Measurements from ENCODE around the gene AMPD3.
"Not testable (repeated sequence)": the region's sequence is repeated elsewhere in the genome, so short reads cannot be mapped to it uniquely, and the experiment has no call there.

AMPD3 gene

GRCh38 chr11:10436224-10436623 is 18.8 kb upstream of the AMPD3 start:
- FAIRE-seq: peak; percentile 14
- DNase-seq (ENCODE audit: insufficient read length, low spot score): no peak

DNA sequence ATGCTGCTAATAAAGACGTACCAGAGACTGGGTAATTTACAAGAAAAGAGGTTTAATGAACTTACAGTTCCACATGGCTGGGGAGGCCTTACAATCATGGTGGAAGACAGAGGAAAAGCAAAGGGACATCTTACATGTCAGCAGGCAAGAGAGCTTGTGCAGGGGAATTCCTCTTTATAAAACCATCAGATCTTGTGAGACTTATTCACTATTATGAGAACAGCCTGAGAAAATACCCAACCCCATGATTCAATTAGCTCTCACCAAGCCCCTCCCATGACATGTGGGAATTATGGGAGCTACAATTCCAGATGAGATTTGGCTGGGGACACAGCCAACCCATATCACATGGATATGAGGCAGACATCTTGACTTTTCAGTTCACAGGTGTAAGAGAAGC is 18.4 kb upstream of the AMPD3 start:
- DNase-seq (ENCODE audit: insufficient read length, low spot score); FAIRE-seq: not testable (repeated sequence)

- DNase-seq (ENCODE audit: insufficient read length, low spot score): no peak
- FAIRE-seq: no peak
These were observed 16.6 kb upstream of the AMPD3 start for GRCh38 chr11:10438458-10438857.

DNA sequence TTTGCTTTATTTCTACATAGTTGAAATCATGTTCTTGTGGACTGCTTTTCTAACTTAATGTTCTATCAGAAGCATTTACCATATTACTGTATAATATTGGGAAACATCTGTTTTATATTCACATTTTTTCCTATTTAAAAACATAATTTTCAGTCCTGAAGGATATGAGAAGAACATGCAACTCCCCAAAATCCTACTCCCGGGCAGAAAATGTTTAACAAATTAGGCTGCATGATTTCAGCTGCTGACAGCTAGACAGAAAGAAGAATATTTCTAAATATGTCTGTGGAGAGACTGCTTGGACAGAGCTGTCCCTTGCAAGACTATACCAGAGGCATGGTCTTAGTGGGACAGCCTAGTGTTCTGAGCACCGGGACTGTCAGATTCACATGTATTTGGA is 15.7 kb upstream of the AMPD3 start:
- no peak for FAIRE-seq
- DNase-seq (ENCODE audit: insufficient read length, low spot score): no peak

DNA sequence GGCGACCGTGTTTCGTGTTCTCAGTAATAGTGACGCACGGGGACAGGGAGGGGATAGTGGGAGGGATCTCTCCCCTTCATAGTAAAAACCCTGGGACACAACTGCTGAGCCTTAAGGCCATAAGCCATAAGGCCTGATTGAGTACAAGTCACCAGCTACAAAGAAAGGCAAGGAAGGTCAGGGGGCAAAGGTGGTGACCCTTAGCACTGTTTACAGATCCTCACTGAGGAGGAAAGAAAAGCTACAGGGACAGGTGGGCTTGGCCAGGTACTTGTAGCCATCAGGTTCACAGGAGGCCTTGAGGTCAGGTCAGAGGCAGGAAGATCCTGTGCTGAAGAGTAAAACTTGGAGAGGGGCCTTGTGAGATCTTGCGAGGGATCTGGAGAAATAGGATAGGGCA is 15.1 kb upstream of the AMPD3 start:
- DNase-seq (ENCODE audit: insufficient read length, low spot score) (no peak), FAIRE-seq (no peak)

DNA sequence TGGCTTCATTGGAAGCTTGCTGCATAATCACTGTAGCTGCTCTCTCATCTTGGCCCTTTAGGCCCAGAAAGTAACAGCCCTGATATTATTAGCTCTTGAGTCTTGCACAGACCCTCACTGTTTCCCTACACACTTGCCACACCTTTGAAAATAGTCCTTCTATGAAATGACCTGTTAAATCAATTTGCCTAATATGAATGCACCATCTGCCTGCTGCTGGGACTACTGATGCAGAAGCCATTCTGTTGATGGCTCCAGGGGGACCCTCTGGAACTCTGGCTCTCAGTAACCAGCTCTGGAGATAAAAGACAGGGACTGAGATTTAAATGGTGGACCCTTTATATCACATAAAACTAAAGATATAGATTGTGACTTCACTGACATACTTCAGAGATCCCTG is 14.7 kb upstream of the AMPD3 start:
- DNase-seq (ENCODE audit: insufficient read length, low spot score) (no peak), FAIRE-seq (no peak)

DNA sequence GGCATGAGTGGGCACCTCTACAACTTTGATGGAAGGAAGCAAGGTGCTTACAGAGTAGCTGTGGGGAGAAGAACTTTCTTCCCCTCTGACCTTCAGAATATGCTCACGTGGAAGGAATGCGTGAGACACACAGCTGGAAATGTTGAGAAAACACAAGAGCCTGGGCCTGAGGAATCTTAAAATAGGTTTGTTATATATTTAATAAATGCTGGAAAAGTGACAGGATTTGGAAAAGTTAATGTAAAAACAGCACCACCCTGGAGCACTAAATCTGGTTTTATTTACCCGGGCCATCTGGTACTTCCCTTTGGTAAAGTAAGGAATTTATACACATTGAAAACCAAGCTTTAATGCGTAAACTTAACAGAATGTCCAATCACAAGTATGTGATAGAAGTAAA is 14.0 kb upstream of the AMPD3 start:
- DNase-seq (ENCODE audit: insufficient read length, low spot score) (no peak), FAIRE-seq (no peak)

- peak; percentile 53 for DNase-seq (ENCODE audit: insufficient read length, low spot score)
- peak; percentile 94 for FAIRE-seq
These were observed 13.2 kb upstream of the AMPD3 start for GRCh38 chr11:10441652-10442503.

DNA sequence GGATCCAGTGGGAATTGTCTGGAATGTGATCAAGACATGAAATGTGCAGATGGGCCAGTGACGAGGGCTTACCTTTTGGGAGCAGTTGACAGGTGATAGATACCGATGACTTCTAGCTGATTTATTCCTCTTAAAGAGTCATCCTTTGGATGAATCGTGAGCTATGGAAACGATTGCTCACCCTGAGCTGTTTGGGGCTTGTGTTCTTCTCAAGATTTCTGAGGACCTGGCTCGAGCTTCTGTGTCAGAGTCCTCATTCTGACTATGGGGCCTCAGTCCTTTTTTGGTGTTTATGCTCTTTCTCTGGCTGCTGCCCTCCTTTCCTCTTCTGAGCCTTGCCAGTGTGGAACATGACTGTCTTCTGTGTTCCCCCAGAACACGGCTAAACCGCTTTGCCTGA is 11.9 kb upstream of the AMPD3 start:
- FAIRE-seq (no peak), DNase-seq (ENCODE audit: insufficient read length, low spot score) (no peak)

GRCh38 chr11:10443721-10444235 is 11.3 kb upstream of the AMPD3 start:
- DNase-seq (ENCODE audit: insufficient read length, low spot score) (no peak), FAIRE-seq (no peak)

DNA sequence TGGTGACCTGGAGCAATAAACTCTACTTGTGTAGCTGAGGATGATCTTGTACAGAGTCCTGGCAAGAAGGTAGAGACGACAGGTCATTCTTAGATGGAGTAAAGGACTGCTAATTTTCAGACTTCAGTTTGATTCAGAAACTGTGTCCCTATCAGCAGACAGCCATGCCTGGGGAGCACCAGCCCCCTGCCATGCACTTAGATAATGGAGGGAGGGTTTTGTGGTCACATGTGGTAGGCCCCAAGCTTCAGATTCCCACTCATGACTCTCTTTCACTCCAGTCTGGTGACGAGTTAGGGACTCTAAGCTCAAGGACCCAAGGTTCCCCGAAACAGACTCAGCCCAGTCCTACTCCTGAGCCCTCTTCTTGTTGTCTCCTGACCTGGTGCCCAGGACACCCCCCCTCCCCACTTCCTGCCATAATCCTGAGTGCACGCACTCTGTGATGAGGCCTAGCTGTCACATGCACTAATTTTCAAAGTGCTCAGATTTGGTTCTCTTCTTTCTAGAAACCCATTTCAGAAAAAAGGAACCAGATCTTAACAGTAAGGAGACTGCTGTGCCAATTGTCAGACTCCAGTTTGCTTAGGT is 10.2 kb upstream of the AMPD3 start:
- FAIRE-seq: no peak
- no peak for DNase-seq (ENCODE audit: insufficient read length, low spot score)

DNA sequence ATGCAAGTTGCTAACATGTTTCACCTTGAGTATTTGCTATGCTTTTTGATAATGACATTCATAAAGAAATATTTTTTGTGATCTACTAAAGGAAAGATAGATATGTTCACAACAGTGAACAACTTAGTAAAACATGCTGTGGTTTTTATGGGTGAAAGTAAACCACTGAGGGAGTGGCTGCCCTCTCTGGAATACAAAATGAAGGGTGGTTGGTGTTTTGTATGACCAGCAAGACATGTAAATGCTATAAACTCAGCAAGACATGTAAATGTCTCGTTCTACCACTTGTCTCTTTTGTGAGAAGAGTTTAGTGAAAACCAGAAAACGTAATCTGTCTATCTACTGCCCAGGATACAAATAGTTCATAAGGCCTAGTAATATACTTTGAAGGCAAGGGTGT is 7.6 kb upstream of the AMPD3 start:
- no peak for FAIRE-seq
- no peak for DNase-seq (ENCODE audit: insufficient read length, low spot score)

DNA sequence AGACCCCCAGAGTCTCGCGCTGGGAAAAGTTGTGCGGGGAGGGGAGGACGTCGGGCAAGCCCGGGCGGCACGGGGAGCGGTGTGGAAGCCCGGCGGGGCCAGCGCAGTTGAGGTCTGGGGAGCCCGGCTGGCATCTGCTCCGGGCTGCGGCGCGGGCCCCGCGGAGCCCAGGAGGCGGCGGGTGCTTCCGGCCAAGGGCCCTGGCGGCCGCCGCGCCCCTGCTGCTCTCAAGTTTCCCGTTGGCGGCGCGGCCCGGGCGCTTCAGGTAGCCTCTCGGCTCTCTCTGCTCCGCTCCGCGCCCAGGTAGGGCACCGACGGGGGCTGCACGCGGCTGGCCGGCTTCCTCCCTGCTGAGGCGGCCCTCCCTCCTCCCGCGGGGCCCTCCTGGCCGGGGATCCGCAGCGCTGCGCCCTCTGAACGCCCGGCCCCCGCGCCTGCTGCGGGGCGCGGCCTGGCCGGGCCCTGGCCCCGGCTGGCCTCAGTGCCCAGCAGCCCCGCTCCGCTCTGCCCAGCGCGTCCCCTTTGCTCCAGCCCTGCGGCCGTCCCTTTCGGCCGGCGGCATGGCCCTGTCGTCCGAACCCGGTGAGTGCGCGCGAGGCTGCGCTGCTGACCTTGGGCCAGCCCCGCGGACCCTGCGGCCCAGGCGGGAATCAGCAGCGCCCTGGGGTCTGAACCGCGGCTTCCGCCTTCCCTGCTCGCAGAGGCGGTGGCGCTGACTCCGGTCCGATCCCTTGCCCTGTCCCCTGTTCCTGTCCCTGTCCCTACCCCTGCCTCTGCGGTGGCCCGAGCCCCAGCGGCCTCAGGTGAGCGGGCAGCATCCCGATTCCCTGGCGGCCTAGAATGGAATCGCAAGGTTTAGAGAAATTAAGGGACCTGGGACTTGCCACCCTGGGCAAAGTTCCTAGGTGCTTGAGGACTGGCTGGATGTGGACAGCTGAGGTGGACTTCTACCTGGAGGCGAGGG is 4.3 kb upstream of the AMPD3 start:
- peak; percentile 8 for FAIRE-seq

GRCh38 chr11:10451426-10452116 is 3.5 kb upstream of the AMPD3 start:
- DNase-seq (ENCODE audit: insufficient read length, low spot score) (peak; percentile 29), FAIRE-seq (no peak)

More for the DNA sequence above, 4.3 kb upstream of the AMPD3 start:
- peak; percentile 37 for DNase-seq (ENCODE audit: insufficient read length, low spot score)

GRCh38 chr11:10452211-10452767 is 2.8 kb upstream of the AMPD3 start:
- no peak for DNase-seq (ENCODE audit: insufficient read length, low spot score)
- FAIRE-seq: no peak

GRCh38 chr11:10453261-10453660 is 1.8 kb upstream of the AMPD3 start:
- DNase-seq (ENCODE audit: insufficient read length, low spot score) (no peak), FAIRE-seq (no peak)

DNA sequence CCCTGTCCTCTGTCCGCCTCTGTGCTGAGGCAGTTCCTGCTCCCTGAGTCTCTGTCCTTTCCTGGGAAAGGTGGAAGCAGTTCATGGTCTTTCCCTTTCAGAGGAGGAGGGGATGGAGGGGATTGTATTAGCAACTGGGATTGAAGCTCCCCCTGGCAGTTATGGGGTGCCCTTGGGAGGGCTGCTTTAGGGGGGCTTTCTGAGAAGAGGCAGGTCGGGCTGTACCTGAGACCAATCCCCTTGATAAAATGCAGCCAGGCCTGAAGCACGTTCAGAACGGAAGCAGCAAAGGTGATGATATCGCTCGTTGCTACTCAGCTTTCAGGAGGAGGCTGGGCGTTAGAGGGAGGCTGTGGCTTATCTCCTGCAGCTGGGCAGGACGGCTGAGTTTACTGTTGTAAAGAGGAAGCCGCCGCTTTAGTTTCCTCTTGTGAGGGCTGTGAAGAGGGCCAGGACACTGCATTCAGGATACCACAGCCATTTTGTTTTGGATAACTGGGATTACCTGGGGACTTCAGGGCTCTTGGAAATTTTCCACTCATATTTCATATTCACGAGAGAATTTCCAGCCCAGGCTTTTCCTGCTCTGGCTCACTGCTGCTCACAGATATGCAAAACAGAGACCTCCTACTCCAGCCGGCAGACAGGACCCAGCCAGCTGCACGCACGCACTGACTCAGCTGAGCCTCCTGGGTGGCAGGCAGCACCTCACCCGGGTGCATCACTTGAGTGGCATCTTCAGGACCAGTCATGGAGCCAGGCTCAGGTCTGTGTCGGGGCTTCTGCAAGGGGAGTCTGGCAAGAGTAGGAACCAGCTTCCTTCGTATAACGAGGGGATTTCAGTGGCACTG is 798 bp downstream of the AMPD3 start:
- FAIRE-seq (peak; percentile 92), DNase-seq (ENCODE audit: insufficient read length, low spot score) (peak; percentile 70)

DNA sequence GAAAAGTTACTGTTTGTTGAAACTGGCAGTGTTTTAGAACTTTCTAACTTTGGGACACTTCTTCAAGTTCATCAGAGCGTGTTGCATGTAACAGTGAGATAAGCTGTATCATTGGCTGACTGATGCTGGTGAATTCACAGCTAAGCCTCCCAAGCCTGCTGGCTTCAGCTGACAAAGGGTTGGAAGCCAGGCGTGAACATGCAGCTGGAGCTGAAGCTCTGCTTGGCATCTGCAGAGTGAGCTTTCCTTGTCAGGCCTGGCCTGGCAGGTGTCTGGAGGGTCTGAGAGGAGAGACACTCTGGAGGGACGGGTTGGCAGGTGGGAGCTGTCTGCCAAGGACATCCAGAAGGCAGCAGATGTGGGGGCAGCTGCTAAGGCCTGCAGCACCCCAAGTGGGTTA is 1.5 kb downstream of the AMPD3 start:
- FAIRE-seq (peak; percentile 23), DNase-seq (ENCODE audit: insufficient read length, low spot score) (no peak)

DNA sequence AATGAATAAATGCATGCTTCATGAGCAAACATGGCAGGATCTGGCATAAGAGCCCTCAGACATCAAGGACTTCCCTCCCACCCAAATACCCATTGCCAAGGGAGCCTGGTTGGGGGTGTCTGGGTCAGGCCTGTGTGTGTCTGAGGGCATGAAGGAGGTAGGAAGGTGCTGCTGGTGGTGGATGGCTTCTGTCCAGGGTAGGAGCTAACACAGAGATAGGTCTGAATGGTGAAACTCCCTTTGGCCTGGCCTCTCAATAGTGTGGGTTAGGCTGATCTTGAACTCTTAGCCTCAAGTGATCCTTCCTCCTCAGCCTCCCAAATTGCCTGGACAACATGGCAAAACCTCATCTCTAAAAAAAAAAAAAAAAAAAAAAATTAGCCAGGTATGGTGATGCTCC is 2.8 kb downstream of the AMPD3 start:
- no peak for FAIRE-seq
- no peak for DNase-seq (ENCODE audit: insufficient read length, low spot score)
